Breast epithelium (tissue), 3 donors: ENCODE measurements around the gene PLEKHG4B.

Experiments used
- POLR2A ChIP-seq: fragments of 450-650 bp; IDR thresholded peaks from one replicate; pipeline ENCODE4 v1.6.1; 2016; ENCODE audit warnings: antibody characterized with exemption, mild to moderate bottlenecking, moderate library complexity
- TF ChIP-seq, protein P1 (sequence below), 3 donors: fragments of 450-650 bp; IDR thresholded peaks; one replicate each; pipeline ENCODE4 v1.5.1; 2016 to 2017; ENCODE audit warnings: antibody characterized with exemption in 3 of 3, mild to moderate bottlenecking in 3 of 3, moderate library complexity in 3 of 3

DNA sequence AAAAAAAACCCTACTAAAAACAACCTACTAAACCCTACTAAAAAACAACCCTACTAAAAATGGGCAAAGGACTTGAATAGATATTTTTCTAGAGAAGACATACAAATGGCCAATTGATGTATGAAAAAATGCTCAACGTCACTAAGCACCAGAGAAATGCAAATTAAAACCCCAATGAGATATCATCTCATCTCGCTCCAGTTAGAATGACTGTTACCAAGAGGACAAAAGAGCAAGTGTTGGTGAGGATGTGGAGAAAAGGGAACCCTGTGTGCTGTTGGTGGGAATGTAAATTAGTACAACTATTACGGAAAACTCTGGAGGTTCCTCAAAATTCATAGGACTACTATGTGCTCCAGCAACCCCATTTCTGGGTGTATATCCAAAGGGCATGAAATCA, 136.9 kb downstream of the PLEKHG4B start:
- TF ChIP-seq, protein P1, sequence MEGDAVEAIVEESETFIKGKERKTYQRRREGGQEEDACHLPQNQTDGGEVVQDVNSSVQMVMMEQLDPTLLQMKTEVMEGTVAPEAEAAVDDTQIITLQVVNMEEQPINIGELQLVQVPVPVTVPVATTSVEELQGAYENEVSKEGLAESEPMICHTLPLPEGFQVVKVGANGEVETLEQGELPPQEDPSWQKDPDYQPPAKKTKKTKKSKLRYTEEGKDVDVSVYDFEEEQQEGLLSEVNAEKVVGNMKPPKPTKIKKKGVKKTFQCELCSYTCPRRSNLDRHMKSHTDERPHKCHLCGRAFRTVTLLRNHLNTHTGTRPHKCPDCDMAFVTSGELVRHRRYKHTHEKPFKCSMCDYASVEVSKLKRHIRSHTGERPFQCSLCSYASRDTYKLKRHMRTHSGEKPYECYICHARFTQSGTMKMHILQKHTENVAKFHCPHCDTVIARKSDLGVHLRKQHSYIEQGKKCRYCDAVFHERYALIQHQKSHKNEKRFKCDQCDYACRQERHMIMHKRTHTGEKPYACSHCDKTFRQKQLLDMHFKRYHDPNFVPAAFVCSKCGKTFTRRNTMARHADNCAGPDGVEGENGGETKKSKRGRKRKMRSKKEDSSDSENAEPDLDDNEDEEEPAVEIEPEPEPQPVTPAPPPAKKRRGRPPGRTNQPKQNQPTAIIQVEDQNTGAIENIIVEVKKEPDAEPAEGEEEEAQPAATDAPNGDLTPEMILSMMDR (IDR thresholded peaks at IDR 0.05), result no peak
- TF ChIP-seq POLR2A, result no peak
